Measurements from ENCODE around the gene SPRING1.

DNA sequence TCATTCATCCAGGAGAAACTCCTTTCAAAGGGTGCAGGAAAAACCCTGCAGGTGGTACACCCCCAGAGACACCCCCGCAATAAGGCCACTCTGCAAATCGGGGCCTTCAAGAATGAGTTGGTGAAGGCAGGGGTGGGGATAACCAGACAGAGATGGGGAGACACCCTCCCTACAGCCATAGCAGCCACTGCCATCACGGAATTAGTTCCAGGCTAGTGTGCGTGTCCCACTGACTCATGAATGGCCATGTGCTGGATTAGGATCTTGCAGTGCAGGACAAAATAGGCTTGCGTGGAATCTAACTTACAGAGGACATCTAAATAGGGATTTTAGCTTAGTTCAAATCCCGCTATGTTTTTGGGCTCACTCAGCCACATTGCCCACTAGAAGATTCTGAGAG is 37.8 kb downstream of the SPRING1 start:
- TF ChIP-seq MYNN (tag by site-specific recombination; IDR thresholded peaks at IDR 0.05; ENCODE audit: borderline replicate concordance) (no peak), BCL11B (tag by site-specific recombination; IDR thresholded peaks at IDR 0.05; ENCODE audit: low read depth) (no peak), PRDM1 (tag by site-specific recombination; IDR thresholded peaks at IDR 0.05) (no peak), ZBTB21 (tag by site-specific recombination; IDR thresholded peaks at IDR 0.05) (no peak), SCRT1 (tag by site-specific recombination; IDR thresholded peaks at IDR 0.05; ENCODE audit: borderline replicate concordance) (no peak), ZNF660 (tag by site-specific recombination; IDR thresholded peaks at IDR 0.05) (no peak), ZNF169 (tag by site-specific recombination; IDR thresholded peaks at IDR 0.05) (no peak), ZNF23 (tag by site-specific recombination; IDR thresholded peaks at IDR 0.05; ENCODE audit: borderline replicate concordance) (no peak)
- TF ChIP-seq, protein P1, sequence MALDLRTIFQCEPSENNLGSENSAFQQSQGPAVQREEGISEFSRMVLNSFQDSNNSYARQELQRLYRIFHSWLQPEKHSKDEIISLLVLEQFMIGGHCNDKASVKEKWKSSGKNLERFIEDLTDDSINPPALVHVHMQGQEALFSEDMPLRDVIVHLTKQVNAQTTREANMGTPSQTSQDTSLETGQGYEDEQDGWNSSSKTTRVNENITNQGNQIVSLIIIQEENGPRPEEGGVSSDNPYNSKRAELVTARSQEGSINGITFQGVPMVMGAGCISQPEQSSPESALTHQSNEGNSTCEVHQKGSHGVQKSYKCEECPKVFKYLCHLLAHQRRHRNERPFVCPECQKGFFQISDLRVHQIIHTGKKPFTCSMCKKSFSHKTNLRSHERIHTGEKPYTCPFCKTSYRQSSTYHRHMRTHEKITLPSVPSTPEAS (tag by site-specific recombination; IDR thresholded peaks at IDR 0.05) = no peak
